HepG2 (cell line): ENCODE results near the gene LAMA5. TPM values are rescaled to one million over a fixed set of nuclear protein-coding genes. Genes with fewer than 3 reads are reported as not detected.

Source experiments
- ATF5 ChIP-seq: sonication (generic); formaldehyde crosslinking; IDR thresholded peaks from 2 replicates; pipeline ENCODE4 v1.4.0; 2020; ENCODE audit warnings: mild to moderate bottlenecking, low read depth, missing genetic modification reagents
- DPF2 ChIP-seq: sonication (generic); formaldehyde crosslinking; IDR thresholded peaks from 2 replicates; pipeline ENCODE4 v1.4.0; 2020; ENCODE audit warnings: mild to moderate bottlenecking, low read depth, missing genetic modification reagents, borderline replicate concordance
- FUBP1 ChIP-seq: sonication (generic); formaldehyde crosslinking; IDR thresholded peaks from 2 replicates; pipeline ENCODE4 v1.5.1; 2020; ENCODE audit warnings: missing genetic modification reagents, mild to moderate bottlenecking, borderline replicate concordance
- GMEB1 ChIP-seq: sonication (generic); formaldehyde crosslinking; IDR thresholded peaks from 2 replicates; pipeline ENCODE4 v1.5.1; 2020; ENCODE audit warnings: missing genetic modification reagents, mild to moderate bottlenecking, borderline replicate concordance
- HIC2 ChIP-seq: sonication (generic); formaldehyde crosslinking; IDR thresholded peaks from 2 replicates; pipeline ENCODE4 v1.9.0; 2022; ENCODE audit warnings: low read depth, missing genetic modification reagents
- HIVEP1 ChIP-seq: sonication (generic); formaldehyde crosslinking; IDR thresholded peaks from 2 replicates; pipeline ENCODE4 v1.4.0; 2020; ENCODE audit warnings: mild to moderate bottlenecking, missing genetic modification reagents
- HNF1B ChIP-seq: sonication (generic); formaldehyde crosslinking; IDR thresholded peaks from 2 replicates; pipeline ENCODE4 v1.5.1; 2020; ENCODE audit warnings: mild to moderate bottlenecking, moderate library complexity, missing genetic modification reagents
- HNRNPK ChIP-seq: fragments of 200-400 bp; formaldehyde crosslinking; IDR thresholded peaks from 2 replicates; pipeline ENCODE4 v1.6.1; 2018; ENCODE audit warnings: low read length, low read depth, moderate library complexity, mild to moderate bottlenecking; ENCODE audit not compliant: poor library complexity, severe bottlenecking
- NR2C2 ChIP-seq: sonication (generic); formaldehyde crosslinking; IDR thresholded peaks from 2 replicates; pipeline ENCODE4 v1.4.0; 2020; ENCODE audit warnings: missing genetic modification reagents, mild to moderate bottlenecking, moderate library complexity, borderline replicate concordance
- SKIL ChIP-seq: sonication (generic); formaldehyde crosslinking; IDR thresholded peaks from 2 replicates; pipeline ENCODE4 v1.8.0; 2022; ENCODE audit warnings: missing genetic modification reagents, mild to moderate bottlenecking, moderate library complexity, borderline replicate concordance
- TARDBP ChIP-seq: sonication (generic); formaldehyde crosslinking; IDR thresholded peaks from 2 replicates; pipeline ENCODE4 v1.8.0; 2022; ENCODE audit warnings: mild to moderate bottlenecking, missing genetic modification reagents
- ZNF589 ChIP-seq: sonication (generic); formaldehyde crosslinking; conservative IDR thresholded peaks from 2 replicates; pipeline ENCODE4 v1.8.0; 2022; ENCODE audit warnings: mild to moderate bottlenecking, moderate library complexity, missing genetic modification reagents
- polyA plus RNA-seq, 8 experiments: library from polyadenylated mRNA; depleted of rRNA in 3 of 8; stranded (reverse) in 7 of 8; unstranded in 1 of 8; fragments of >200 nt; fragmentation: Illumina TruSeq in 4 of 8; extraction: Trizol in 4 of 8; gene quantifications; 2 replicates each; pipeline versions ENCODE4 v1.2.1 to v1.2.3, GENCODE V29; 2011 to 2016; ENCODE audit warnings: low read depth in 4 of 8, missing spikeins in 1 of 8, mixed read lengths in 1 of 8; ENCODE audit not compliant: insufficient read depth in 1 of 8
- total RNA-seq, 5 experiments: library from RNA; depleted of rRNA; stranded (reverse); fragments of >200 nt; fragmentation: Illumina TruSeq; extraction: Trizol; gene quantifications; 2 replicates each; pipeline ENCODE4 v1.2.3, GENCODE V29; 2016; ENCODE audit warnings: low read depth in 1 of 5

The LAMA5 gene
- total and polyA plus RNA-seq, 2 of the 13 experiments (the other 11 are each of a cell fraction or from before 2014, with no cell fraction given) = 21.0 to 44.7 TPM

GRCh38 chr20:62387219-62387913 is 20.3 kb upstream of the LAMA5 start (continued):
- TF ChIP-seq TARDBP (CRISPR knock-in tag) (no peak), HIC2 (CRISPR knock-in tag) (0 out of 2 replicates have a peak, but pooled peaks have one; percentile 6), HNRNPK (peak; percentile 83), ATF5 (CRISPR knock-in tag) (no peak), GMEB1 (CRISPR knock-in tag) (no peak), FUBP1 (CRISPR knock-in tag) (peak; percentile 55; the same call in 1 of the 2 replicates), DPF2 (CRISPR knock-in tag) (0 out of 2 replicates have a peak, but pooled peaks have one; percentile 19), NR2C2 (CRISPR knock-in tag) (peak; percentile 97), HNF1B (CRISPR knock-in tag) (peak; percentile 79), SKIL (CRISPR knock-in tag) (peak; percentile 30; the same call in 1 of the 2 replicates), HIVEP1 (CRISPR knock-in tag) (peak; percentile 26; the same call in 1 of the 2 replicates), ZNF589 (CRISPR knock-in tag) (peak; percentile 29; the same call in 1 of the 2 replicates)
